ENCODE measurements around the gene SCGB3A2. TPM values are rescaled to one million over a fixed set of nuclear protein-coding genes. Genes with fewer than 3 reads are reported as not detected.

SCGB3A2 gene, protein sequence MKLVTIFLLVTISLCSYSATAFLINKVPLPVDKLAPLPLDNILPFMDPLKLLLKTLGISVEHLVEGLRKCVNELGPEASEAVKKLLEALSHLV
- not detected in 2 replicates for total RNA-seq

GRCh38 chr5:147878066-147878759 is at the start of gene SCGB3A2:
Gene SCGB3A2, plus strand, starts transcription at chr5:147878711. Its CDS starts 93 bp downstream, at chr5:147878804.

GRCh38 chr5:147831465-147831864 is 47.0 kb upstream of the SCGB3A2 start, which contains the start of gene SPINK1:
Gene SPINK1, minus strand, starts transcription at chr5:147831671. Its CDS starts 94 bp downstream, at chr5:147831577.

DNA sequence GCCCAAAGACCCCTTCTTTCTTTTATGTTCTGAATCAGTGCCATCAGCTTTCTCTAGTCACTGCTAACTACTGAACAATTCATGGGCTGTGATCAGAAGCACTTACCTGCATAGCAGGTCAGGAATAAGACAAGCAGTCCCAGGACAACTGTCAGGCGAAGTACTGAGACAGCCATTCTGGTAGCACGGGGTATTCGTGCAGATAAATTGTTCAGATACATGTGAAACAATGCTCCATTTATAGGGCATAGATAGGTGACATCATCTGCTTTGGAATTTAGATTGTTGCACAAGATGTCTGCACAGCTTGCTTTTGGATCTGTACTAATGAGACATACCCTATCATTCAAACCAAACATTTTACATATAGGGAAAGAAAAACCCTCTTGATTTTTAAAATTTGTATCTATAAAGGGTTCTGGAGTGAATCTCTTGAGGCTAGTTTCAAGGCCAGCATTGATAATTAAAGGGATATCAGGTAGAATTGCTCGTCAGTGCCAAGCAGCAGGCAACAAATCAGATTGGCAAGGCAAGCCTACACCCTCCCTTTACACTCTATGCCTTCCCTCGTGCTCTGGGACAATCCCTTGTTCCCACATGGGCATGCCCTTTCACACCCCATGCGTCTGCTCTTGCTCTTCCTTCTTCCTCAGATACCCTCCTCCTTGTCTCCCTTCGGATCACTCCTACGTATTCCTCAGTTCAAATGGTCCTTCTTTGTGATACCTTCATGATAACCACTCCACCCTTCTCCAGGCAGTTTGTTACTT is 28.0 kb downstream of the SCGB3A2 start, which contains the start of gene C5orf46:
Gene C5orf46 (minus strand): TSS at position 213 of the 770 bp plus-strand sequence. CDS start 37 bp downstream, at position 176.

Other genes starting within 250 kb of the SCGB3A2 start
- gene JAKMIP2, start 96.0 kb upstream of the SCGB3A2 start, total RNA-seq: 0.09 TPM in 1 of 2 replicates, not detected in the other
- gene SPINK1, start 47.0 kb upstream of the SCGB3A2 start, total RNA-seq: 0.09 TPM in 1 of 2 replicates, not detected in the other
- gene C5orf46, start 27.8 kb downstream of the SCGB3A2 start, total RNA-seq: 0.18 and 22.4 TPM in 2 replicates
- 0.09 TPM in 1 of 2 replicates, not detected in the other for gene SPINK5, start 185.3 kb downstream of the SCGB3A2 start, total RNA-seq

All from endothelial cell of coronary artery (primary cell).